ENCODE measurements around the gene SNED1. TPM values are rescaled to one million over a fixed set of nuclear protein-coding genes. Genes with fewer than 3 reads are reported as not detected.

The SNED1 gene
- total and polyA plus RNA-seq, 2 experiments from 2014 or later = 1.5 to 2.8 TPM

GRCh38 chr2:241068942-241069810 is 70.8 kb downstream of the SNED1 start:
- no peak for ATAC-seq
- Mint-ChIP-seq H3K4me3 (no peak overlapping the region), H3K9me3 (no peaks in the 10 kb centered on the region), H3K27ac (no peak overlapping the region), H3K4me1 (peaks cover 4% of the 10 kb centered on the region), H3K36me3 (ENCODE audit: low read depth) (no peaks in the 10 kb centered on the region), H3K27me3 (ENCODE audit: insufficient read depth, low read depth, poor library complexity) (peaks cover 19% of the 10 kb centered on the region)
- H3F3A ChIP-seq (replicated peaks; ENCODE audit: low read depth) = no peaks in the 10 kb centered on the region
- H3K27ac ChIP-seq (ENCODE audit: low read depth) = no peak overlapping the region
- no peaks in the 10 kb centered on the region for H3K9me2 ChIP-seq (ENCODE audit: insufficient read depth)
- DNase-seq (ENCODE audit: low spot score) = no peak
- TF ChIP-seq ETS1 (IDR thresholded peaks at IDR 0.05) (no peak), CTCF (conservative IDR thresholded peaks at IDR 0.05; ENCODE audit: low read depth in 2 of 2) (no peak), EZH2 (IDR thresholded peaks at IDR 0.05; ENCODE audit: low read depth, unreplicated experiment) (no peak), NANOG (IDR thresholded peaks at IDR 0.05; ENCODE audit: borderline replicate concordance) (no peak), ZNF331 (CRISPR knock-in tag; IDR thresholded peaks at IDR 0.05; ENCODE audit: low read depth) (no peak), STAT1 (IDR thresholded peaks at IDR 0.05; ENCODE audit: unreplicated experiment) (no peak), JUNB (IDR thresholded peaks at IDR 0.05; ENCODE audit: unreplicated experiment) (no peak), REST (IDR thresholded peaks at IDR 0.05; ENCODE audit: unreplicated experiment) (no peak)
- TF ChIP-seq, protein P1, sequence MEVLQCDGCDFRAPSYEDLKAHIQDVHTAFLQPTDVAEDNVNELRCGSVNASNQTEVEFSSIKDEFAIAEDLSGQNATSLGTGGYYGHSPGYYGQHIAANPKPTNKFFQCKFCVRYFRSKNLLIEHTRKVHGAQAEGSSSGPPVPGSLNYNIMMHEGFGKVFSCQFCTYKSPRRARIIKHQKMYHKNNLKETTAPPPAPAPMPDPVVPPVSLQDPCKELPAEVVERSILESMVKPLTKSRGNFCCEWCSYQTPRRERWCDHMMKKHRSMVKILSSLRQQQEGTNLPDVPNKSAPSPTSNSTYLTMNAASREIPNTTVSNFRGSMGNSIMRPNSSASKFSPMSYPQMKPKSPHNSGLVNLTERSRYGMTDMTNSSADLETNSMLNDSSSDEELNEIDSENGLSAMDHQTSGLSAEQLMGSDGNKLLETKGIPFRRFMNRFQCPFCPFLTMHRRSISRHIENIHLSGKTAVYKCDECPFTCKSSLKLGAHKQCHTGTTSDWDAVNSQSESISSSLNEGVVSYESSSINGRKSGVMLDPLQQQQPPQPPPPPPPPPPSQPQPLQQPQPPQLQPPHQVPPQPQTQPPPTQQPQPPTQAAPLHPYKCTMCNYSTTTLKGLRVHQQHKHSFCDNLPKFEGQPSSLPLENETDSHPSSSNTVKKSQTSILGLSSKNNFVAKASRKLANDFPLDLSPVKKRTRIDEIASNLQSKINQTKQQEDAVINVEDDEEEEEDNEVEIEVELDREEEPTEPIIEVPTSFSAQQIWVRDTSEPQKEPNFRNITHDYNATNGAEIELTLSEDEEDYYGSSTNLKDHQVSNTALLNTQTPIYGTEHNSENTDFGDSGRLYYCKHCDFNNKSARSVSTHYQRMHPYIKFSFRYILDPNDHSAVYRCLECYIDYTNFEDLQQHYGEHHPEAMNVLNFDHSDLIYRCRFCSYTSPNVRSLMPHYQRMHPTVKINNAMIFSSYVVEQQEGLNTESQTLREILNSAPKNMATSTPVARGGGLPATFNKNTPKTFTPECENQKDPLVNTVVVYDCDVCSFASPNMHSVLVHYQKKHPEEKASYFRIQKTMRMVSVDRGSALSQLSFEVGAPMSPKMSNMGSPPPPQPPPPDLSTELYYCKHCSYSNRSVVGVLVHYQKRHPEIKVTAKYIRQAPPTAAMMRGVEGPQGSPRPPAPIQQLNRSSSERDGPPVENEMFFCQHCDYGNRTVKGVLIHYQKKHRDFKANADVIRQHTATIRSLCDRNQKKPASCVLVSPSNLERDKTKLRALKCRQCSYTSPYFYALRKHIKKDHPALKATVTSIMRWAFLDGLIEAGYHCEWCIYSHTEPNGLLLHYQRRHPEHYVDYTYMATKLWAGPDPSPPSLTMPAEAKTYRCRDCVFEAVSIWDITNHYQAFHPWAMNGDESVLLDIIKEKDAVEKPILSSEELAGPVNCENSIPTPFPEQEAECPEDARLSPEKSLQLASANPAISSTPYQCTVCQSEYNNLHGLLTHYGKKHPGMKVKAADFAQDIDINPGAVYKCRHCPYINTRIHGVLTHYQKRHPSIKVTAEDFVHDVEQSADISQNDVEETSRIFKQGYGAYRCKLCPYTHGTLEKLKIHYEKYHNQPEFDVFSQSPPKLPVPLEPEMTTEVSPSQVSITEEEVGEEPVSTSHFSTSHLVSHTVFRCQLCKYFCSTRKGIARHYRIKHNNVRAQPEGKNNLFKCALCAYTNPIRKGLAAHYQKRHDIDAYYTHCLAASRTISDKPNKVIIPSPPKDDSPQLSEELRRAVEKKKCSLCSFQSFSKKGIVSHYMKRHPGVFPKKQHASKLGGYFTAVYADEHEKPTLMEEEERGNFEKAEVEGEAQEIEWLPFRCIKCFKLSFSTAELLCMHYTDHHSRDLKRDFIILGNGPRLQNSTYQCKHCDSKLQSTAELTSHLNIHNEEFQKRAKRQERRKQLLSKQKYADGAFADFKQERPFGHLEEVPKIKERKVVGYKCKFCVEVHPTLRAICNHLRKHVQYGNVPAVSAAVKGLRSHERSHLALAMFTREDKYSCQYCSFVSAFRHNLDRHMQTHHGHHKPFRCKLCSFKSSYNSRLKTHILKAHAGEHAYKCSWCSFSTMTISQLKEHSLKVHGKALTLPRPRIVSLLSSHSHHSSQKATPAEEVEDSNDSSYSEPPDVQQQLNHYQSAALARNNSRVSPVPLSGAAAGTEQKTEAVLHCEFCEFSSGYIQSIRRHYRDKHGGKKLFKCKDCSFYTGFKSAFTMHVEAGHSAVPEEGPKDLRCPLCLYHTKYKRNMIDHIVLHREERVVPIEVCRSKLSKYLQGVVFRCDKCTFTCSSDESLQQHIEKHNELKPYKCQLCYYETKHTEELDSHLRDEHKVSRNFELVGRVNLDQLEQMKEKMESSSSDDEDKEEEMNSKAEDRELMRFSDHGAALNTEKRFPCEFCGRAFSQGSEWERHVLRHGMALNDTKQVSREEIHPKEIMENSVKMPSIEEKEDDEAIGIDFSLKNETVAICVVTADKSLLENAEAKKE (CRISPR knock-in tag; IDR thresholded peaks at IDR 0.05) = no peak
- no peaks in the 10 kb centered on the region for H4K20me1 ChIP-seq (replicated peaks; ENCODE audit: insufficient read depth)
- no peaks in the 10 kb centered on the region for H3K27me3 ChIP-seq (ENCODE audit: insufficient read depth)
- no peak overlapping the region for H2AFZ ChIP-seq
- H3K4me2 ChIP-seq = no peak overlapping the region
- H3K4me1 ChIP-seq (ENCODE audit: insufficient read depth) = no peaks in the 10 kb centered on the region
- H3K4me3 ChIP-seq = no peak overlapping the region
- H3K36me3 ChIP-seq (ENCODE audit: insufficient read depth) = no peaks in the 10 kb centered on the region
- no peaks in the 10 kb centered on the region for H3K79me2 ChIP-seq (replicated peaks; ENCODE audit: insufficient read depth)

Data from GM23338 (cell line).